GM21576 (cell line): Measurements from ENCODE around the gene AP1G2.
"Not testable (repeated sequence)": the region's sequence is repeated elsewhere in the genome, so short reads cannot be mapped to it uniquely, and the experiment has no call there.

Source experiments
- ATAC-seq: cut with Tn5 transposase; IDR thresholded peaks from one replicate; pipeline ENCODE4 v1.9.1; 2021; ENCODE audit warnings: mild to moderate bottlenecking, moderate library complexity; ENCODE audit not compliant: unreplicated experiment

AP1G2 gene

DNA sequence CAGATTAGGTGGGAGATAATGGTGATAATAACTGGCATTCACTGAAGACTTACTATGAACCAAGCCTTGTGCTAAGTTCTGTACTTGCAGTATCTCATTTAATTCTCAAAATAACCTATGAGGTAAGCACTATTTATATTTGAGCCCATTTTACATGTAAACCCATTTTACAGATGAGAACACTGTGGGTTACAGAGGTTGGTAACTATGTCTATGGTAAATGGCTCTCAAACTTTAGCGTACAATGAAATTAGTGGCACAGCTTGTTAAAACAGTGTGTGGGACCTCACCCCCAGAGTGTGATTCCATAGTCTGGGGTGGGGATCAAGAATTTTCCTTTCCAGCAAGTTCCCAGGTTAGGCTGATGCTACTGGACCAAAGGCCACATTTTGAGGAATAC lies 33.2 kb upstream of the AP1G2 start:
- ATAC-seq = no peak

DNA sequence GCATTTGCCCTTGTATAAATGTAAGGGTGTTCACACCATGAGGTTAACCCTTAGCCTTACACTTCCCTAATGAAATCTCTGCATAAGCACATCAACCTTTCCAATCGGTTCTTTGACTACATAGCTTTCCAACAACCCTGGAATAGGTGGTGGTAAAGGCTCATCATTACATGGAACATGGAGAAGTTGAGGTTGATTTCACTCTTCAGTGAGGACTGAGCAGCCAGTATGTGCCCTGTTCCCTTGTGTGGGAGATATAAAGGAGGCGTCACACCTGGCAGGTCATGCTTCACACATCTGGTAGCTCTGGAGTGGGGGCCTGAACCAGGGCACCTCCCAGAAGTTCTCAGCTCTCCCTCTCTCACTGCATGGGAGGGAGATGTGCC lies 32.7 kb upstream of the AP1G2 start:
- ATAC-seq = no peak

DNA sequence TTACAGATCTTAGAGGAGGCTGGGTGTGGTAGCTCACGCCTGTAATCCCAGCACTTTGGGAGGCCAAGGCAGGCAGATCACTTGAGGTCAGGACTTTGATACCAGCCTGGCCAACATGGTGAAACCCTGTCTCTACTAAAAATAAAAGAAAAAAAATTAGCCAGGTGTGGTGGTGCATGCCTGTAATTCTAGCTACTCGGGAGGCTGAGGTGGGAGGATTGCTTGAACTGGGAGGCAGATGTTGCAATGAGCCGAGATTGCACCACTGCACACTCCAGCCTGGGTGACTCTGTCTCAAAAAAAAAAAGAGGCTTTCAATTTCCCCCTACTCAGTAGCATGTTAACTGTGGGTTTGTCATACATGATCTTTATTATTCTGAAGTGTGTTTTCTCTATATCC lies 26.6 kb upstream of the AP1G2 start:
- ATAC-seq = not testable (repeated sequence)

- ATAC-seq = no peak
Observed at GRCh38 chr14:23590198-23590597, 22.6 kb upstream of the AP1G2 start.

DNA sequence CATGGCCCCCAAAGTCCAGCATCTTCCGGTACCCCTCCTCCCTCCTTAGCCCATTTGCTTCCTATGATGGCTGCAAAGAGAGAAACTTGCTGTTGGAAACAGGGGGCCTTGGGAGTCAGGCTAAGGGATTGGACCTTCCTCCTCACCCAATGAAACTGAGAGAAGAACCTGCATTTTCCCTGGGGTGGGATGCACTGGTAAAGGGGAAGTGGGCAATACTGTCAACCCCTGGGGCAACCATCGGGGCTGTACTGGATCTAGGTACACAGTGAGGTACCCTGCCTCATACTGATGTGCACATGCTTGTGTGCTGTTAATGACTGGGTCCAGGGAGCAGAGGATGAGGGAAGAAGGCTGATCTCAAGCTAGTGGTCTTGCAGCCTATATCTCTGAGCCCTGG lies 22.0 kb upstream of the AP1G2 start:
- ATAC-seq = no peak

DNA sequence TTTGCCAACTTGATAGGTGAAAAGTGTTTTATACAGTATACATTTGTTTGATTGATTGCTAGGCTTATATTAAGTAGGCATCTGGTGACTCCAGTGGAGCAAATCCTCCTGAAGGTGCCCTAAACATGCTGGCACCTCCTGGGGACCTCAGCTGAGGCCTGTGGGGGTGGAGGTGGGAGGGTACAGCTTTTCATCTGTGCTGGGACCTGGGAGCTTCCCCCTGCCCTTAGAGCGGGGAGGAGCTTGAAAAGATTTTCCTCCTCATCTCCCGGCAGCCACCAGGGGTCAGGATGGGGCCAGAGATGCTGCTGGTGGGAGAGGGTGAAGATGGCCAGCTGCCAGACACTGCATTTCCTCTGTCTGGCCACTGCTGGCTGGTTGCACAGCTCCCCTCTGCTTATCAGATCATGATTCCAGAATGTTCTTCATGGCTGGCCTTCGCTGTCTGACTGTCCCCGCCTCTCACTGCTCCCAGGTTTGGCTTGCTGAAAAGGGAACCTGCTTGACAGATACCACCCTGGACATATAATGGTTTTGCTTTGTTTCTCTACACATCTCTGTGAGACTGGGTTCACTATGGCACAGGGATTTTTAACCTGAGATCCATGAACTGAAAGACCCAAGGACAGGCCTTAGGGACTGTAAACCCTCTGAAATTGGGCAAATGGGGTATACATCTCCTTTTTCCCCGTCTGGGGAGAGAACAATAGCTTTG lies 21.4 kb upstream of the AP1G2 start:
- peak; percentile 95 for ATAC-seq

DNA sequence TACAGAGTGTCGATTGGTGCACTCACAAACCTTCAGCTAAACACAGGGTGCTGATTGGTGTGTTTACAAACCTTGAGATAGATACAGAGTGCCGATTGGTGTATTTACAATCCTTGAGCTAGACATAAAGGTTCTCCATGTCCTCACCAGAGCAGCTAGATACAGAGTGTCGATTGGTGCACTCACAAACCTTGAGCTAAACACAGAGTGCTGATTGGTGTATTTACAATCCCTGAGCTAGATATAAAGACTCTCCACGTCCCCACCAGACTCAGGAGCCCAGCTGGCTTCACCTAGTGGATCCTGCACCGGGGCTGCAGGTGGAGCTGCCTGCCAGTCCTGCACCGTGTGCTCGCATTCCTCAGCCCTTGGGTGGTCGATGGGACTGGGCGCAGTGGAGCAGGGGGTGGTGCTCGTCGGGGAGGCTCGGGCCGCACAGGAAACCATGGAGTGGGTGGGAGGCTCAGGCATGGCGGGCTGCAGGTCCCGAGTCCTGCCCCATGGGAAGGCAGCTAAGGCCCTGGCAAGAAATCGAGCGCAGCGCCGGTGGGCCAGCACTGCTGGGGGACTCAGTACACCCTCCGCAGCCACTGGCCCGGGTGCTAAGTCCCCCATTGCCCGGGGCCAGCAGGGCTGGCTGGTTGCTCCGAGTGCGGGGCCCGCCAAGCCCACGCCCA lies 17.1 kb upstream of the AP1G2 start:
- ATAC-seq = not testable (repeated sequence)

- not testable (repeated sequence) for ATAC-seq
Observed at GRCh38 chr14:23583761-23584526, 16.4 kb upstream of the AP1G2 start.

DNA sequence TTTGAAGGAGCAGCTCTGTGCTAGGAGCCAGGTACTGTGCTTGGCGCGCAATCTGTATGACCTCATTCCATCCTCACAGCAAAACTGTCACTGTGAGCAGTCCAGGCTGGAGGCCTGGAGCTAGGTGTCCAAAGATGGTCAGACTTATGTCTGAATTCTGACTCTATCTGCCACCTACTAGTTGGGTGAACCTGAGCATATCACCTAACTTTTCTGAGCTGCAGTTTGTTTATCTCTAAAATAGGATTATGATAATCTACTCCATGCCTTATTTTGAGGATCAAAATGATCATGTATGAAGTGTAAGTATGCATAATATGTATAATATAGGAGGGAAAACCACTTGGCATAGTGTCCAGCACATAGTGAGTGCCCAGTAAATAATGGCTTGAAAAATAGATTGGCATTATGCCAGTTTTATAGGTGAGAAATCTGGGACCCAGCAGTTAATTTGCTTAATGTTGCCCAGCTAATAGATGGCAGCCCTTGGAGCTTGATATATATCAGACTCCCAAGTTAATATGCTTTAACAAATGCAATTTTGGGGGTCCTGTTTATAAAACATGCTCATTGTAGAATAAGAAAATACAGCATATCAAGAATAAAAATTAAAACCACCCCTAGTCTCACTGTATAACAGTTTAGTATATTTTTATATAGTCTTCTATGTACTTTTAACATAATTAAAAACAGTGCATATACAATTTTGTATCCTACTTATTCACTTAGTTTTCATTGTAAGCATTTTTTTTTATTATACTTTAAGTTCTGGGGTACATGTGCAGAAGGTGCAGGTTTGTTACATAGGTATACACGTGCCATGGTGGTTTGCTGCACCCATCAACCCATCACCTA lies 15.5 kb upstream of the AP1G2 start:
- no peak for ATAC-seq

DNA sequence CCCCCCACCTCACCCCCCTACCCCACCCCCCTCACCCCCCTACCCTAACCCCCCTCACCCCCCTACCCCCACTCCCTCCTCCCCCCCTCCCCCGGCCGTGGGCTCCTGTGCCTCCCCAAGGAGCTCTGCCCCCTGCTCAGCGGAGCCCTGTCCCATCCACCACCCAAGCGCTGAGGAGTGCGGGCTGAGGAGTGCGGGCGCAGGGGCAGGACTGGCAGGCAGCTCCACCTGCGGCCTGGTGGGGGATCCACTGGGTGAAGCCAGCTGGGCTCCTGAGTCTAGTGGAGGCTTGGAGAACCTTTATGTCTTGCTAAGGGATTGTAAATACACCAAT lies 13.3 kb upstream of the AP1G2 start:
- ATAC-seq = no peak

DNA sequence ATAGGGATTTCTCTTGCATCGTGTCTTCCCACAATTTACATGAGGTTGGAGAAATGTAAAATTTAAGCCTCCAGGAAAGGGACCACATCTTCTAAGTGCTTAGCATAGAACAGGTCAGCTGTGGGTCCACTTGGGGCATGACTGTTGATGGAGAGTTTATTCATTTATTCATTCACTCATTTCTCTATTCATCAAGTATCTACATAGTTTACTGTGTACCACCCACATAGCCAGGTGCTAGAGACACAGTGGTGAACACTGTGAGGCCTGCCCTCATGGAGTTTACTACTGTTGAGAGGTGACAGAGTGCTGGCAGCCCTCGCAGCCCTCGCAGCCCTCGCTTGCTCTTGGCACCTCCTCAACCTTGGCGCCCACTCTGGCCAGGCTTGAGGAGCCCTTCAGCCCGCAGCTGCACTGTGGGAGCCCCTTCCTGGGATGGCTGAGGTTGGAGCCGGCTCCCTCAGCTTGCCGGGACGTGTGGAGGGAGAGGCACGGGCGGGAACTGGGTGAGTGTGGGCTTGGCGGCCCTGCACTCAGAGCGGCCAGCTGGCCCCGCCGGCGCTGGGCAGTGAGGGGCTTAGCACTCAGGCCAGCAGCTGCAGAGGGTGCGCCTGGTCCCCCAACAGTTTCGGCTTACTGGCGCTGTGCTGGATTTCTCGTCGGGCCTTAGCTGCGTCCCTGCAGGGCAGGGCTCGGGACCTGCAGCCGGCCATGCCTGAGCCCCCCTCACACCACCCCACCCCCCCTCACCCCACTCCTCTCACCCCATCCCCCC lies 12.7 kb upstream of the AP1G2 start:
- ATAC-seq = no peak

DNA sequence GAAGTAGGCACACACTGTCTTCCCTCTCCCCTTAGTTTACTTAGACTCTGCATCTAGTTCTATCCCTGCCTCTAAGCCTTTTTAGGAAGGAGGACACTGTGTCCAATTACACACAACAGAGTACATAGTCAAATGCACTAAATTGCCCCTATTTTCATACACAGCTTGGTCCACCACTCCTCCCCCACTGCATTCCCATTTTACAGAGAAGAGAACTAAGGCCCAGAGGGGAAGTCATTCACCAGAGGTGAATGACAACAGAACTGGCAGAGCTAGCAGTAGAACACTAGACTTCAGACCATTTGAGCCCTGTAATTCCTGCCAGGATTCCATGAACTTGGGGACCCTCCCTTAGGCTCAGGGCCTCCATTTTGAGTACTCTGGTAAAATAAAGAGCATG lies 12.1 kb upstream of the AP1G2 start:
- ATAC-seq = no peak

DNA sequence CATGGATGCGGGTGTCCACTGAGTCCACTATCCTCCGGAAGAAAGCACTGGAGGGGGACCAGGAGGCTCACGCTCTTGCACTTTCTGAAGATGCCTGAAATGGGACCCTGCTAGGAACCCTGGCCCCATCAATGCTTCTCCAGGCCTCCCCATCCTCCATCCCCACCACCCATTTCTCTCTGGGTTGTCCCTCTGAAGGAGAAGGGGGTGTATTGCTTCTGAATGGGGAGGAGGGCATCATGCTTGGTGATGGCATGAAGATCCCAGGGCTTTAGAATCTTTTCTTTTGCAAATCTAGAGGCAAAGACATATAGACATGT lies 11.7 kb upstream of the AP1G2 start:
- ATAC-seq = no peak

DNA sequence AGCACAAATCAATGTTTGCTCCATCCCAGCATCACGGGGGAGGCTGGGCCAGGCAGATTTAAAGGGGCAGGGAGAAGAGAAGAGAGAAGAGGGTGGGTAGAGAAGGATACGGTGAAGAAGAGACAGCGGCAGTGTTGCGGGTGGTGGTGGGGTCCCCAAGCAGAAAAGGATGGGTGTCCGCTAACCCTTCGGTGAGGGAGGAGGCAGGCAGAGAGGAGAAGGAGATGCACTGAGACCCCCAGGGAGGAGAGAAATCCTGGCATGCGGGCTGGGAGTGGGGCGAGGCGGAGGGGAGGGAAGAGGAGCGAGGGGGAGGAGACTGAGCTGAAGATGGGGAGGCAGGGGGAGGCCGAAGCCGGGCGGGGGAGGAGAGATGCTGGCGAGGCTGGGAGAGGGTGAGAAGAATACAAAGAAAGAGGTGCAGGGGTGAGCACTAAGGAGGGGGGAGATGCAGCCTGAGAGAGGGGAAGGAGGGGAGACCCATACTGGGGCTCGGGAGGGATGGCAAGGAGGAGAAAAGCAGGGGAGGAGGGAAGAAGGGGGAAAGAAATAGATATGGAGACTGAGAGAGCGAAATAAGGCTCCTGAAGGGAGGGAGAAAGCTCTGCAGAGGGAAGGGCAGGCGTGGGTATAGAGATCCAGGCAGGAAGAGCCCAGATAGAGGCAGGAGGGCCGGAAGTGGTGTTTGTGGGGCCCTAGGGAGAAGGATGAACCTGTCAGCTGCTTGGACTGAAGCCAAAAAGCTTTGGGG lies 11.1 kb upstream of the AP1G2 start, which contains the start of gene JPH4:
TSS of gene JPH4 (minus strand) at position 231 of the 751 bp plus-strand sequence. CDS start 1,337 bp downstream, outside the sequence.
- ATAC-seq = no peak

- ATAC-seq = no peak
Observed at GRCh38 chr14:23577710-23578392, 10.3 kb upstream of the AP1G2 start.

DNA sequence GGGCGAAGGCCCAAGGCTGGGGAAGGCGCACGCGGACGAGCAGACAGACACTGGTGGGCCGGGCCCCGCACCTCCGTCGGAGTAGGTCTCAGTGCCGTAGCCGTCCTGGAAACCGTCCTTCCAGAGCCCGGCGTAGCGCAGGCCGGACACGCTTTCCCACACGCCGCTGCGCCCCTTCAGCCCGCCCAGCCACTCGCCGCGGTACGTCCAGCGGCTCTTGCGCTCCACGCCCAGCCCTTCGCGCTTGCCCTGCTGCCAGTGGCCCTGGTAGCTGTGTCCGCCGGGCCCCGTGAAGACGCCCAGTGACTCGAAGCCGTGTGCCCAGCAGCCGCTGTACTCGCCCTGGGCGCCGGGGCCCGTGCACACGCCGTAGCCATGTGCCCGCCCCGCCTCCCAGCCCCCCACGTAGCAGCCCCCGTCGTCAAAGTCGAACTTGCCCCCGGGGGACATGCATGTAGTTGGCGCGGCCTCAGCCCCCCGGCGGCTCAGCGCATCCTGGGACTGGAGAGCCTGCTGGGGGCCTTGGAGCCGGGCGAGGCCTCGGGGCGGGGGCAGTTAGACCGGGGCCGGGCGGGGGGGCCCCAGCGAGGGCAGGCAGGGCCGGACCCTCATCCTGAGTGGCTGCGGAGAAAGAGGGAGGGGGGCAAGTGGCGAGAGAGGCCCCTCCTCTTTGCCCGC lies 9.6 kb upstream of the AP1G2 start:
- ATAC-seq = no peak

DNA sequence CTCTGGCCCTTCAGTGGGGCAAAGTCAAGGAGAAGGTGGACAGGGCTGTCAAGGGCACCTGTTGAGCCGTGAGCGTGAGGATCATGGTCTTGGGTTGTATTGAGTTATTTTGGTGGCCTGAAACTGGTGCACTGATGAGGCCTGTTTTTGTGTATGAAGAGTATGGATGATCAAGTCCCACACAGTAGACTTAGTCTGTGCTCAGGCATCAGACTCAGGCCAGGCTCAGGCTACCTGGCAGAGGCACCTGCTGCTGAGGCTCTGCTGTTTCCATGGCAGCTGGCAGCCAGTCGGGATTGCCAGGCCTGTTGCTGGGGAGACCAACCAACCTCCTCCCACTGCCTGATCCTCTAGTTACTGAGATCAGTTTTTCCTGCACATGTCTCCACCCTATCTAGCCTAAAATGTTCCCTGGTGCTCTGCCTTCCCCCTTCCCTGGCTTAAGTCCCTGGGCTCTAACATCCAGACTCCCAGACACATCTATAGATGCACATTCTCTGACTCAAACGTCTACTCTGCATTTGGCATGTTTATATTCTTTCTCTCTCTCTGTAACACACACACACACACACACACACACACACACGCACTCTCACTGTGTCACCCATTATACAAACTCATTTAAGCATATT lies 5.9 kb upstream of the AP1G2 start:
- ATAC-seq = no peak

GRCh38 chr14:23572836-23573235 lies 5.2 kb upstream of the AP1G2 start:
- no peak for ATAC-seq
